HG02870 (cell line): ENCODE results near the gene RSPH1.

Experiments used
- ATAC-seq: cut with Tn5 transposase; IDR thresholded peaks from one replicate; pipeline ENCODE4 v1.9.1; 2021; ENCODE audit warnings: mild to moderate bottlenecking, moderate library complexity; ENCODE audit not compliant: unreplicated experiment

The RSPH1 gene

DNA sequence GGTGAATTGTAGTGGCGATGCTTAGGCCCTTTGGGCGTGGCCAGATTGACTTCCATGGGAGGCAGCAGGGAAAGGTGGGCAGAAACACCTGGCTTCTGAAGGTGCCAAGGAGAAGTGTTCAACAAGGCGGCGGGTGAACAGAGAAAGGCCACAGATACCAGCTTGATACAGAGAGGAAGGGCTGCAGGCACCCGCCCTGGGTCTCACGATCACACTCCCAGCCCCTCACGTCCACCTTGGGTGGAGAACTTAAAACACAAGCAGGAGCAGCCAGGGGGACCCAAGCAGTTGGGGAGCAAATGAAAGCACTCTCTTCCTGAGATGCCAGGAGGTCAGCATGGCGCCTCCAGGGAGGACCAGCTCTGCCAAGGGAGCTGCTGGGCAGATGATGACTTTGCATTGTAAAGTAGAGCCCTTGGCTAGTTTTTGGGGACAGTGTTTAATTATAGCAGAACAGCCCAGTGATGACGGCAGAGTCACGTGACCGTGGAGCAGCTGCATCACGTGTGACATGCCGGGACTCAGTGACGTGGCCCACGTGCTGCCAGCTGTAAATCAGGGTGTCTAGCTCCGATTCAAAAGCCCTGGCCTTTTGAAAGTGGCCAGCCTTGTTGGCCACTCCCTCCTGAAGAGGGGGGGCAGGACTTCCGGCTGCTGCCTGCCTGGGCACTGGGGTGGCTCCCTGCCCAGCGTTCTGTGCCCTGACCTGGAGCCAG is 36.6 kb upstream of the RSPH1 start:
- no peak for ATAC-seq

DNA sequence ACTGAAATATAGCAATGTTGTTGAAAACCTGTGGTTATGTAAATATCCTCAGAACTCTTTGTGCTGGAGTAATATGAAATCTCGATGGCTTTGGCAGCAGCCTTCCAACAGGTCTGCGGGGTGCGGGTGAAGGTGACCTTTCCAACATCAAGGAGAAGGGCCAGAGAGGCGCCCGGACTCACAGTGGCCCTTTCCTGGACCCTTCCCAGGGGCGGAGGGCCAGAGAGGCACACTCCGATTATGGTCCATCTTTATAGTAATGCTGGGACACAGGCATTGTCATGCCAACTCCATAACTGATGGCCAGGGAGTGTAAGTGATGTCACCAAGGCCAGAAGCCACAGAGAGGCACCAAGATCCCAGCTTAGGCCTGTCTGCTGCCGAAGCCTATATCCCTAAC is 35.7 kb upstream of the RSPH1 start:
- ATAC-seq: no peak

- no peak for ATAC-seq
Observed at GRCh38 chr21:42530167-42530518, 34.1 kb upstream of the RSPH1 start.

DNA sequence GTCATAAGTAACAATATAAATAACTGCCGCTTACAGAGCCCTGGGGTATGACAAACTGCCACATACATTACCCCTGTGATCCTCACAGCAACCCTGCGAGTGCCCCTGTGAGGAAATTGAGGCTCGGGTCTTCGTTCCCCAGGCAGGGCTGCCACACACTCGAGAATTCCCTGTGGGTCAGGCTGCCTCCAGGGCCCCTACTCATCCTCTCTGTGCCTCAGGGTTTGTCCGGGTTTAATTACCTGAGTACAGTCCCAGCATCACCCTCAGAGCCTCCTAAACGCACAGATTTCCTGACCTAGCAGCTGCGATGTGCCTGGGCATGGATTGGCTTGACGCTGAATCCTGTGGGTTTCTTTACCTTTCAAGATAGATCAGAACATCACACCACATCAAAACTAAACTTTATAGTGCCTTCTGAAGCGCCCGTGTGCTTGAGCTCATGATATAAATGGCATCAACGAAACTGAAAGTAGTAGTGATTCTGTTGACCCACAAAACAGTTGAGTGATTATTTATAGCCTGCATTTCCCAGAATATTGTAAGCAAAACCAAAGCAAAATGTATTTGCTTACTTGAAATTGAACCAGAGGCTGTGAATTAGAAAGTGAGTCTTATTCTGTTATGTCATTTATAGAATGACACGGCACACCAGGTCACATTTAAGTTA is 31.6 kb upstream of the RSPH1 start:
- ATAC-seq: no peak

GRCh38 chr21:42527127-42527488 is 31.1 kb upstream of the RSPH1 start:
- ATAC-seq: no peak

GRCh38 chr21:42526379-42526727 is 30.3 kb upstream of the RSPH1 start:
- ATAC-seq: no peak

GRCh38 chr21:42525676-42526378 is 29.8 kb upstream of the RSPH1 start:
- ATAC-seq: no peak

GRCh38 chr21:42525029-42525581 is 29.1 kb upstream of the RSPH1 start:
- ATAC-seq: peak; percentile 19

- peak; percentile 68 for ATAC-seq
Observed at GRCh38 chr21:42524341-42525028, 28.5 kb upstream of the RSPH1 start.

DNA sequence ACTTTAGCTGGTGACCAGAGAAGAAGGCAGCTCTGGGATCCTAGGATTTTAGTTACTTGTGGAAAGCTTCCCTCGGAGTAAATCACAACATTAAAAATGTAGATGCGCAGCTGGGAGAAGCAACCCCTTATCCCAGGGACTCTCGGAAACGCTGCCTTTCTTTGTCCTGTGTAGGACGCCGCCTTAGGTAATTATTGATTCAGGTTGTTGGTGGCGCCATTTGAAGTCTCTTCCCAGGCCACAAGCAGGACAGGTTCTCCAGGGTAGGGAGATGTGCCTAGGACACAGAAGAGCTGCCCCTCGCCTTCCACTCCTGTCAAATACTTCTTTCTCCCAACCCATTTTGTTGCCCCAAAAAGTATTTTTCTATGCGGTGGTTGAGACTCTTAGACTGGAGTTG is 27.9 kb upstream of the RSPH1 start:
- ATAC-seq: no peak

DNA sequence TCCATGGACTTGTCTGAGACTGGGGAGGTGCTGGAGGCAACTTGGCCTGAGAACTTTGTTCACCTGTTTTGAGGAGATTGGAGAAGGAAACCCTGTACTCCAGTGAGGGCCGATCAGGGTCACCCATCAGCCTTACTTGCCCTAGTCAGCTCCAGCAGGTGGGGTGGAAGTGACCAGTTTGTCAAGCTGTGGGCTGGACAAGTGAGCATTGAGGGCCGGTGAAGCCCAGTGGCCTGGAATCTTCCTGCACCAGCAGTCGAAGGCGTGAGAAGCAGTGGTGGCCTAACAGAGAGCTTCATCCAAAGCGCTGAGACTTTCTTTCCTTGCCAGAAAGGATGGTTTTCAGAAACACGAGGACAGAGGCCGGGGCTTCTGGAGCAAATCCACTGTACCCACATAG is 27.2 kb upstream of the RSPH1 start:
- ATAC-seq: no peak

DNA sequence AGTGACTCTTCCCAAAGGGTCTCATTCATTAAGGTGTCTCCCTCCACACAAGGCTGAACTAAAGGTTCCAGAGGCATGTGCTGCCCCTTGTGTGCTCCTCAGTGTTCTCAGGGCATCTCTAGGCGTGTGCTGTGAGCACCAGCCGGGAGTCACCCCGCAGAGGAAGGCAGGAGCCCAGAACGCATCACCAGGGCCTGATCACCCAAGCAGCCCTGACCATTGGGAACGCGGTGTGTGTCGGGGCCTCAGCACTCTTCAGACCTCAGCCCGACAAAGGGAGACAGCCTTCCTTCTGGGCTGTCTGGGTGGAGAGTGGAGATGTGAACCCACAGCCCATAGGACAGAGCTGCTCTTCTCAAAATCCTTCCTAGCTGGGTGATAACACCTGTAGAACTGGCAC is 26.7 kb upstream of the RSPH1 start:
- ATAC-seq: no peak

DNA sequence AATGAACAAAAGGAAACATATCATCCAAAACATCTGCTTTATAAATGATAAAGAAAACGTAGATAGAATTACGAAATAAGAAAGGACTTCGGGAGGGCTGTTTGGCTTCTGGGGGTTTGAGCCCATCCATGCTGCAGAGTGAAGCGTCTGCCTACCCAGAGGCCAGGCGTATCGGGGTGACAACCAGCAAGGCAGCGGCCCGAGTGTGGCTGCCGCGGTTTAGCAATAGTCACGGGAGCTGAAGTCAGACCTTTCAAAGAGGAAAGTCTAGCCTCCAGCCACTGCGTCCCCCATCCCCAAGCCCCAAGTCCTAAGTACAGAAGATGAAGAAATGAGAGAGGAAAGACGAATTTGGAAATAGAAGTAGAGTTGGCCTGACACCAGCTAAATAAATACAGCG is 26.2 kb upstream of the RSPH1 start:
- ATAC-seq: no peak

DNA sequence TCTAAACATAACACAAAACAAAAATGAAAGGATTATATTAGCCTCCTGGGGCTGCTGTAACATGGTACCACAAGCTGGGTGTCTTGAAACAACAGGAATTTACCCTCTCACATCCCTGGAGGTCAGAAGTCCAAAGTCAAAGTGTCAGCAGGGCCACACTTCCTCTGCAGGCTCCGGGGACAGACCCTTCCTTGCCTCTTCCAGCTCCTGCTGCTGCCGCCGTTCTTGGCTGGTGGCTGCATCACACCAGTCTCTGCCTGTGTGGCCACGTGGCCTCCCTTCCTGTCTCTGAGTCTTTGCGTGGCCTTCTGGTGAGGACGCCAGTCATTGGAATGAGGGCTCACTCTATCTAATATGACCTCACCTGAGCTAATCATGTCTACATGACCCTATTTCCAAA is 25.8 kb upstream of the RSPH1 start:
- ATAC-seq: no peak

DNA sequence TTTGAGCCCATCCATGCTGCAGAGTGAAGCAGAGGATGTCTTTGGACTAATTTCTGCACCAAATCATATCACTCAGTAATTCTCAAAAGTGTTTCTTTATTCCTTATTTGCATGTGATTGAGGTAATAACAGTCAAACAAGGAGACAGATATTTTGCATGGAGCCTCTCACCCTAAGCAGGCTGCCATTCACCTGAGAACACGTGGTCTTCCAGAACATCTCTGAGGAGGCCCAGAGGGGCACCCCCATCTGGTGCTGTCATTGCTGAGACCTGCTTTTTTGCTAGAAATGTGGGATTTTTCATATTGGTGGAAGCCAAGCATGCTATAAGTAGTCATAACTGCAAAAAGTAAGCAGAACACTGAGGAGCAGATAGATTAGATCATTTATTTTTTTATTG is 25.4 kb upstream of the RSPH1 start:
- ATAC-seq: no peak

GRCh38 chr21:42520628-42521253 is 24.7 kb upstream of the RSPH1 start:
- ATAC-seq: no peak

DNA sequence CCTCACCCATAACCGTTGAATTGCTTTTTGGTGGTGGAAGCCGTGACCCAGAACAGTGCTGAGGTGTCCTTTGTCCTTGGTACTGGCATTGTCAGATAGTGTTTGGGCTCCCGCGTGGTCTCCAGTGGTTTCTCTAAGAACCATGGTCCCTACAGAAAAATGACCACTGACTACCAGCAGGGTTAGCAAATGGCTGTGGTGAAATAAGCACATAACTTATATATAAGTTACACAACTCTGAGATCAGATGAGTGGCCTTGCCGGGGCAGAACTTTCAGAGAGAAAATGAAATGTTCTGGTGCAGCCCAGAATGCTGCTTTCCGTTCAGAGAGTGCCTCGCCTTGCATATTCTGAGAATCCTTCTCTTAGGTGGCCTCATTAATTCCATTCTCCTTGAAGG is 22.6 kb upstream of the RSPH1 start:
- no peak for ATAC-seq

GRCh38 chr21:42518215-42518614 is 22.2 kb upstream of the RSPH1 start:
- ATAC-seq: no peak

DNA sequence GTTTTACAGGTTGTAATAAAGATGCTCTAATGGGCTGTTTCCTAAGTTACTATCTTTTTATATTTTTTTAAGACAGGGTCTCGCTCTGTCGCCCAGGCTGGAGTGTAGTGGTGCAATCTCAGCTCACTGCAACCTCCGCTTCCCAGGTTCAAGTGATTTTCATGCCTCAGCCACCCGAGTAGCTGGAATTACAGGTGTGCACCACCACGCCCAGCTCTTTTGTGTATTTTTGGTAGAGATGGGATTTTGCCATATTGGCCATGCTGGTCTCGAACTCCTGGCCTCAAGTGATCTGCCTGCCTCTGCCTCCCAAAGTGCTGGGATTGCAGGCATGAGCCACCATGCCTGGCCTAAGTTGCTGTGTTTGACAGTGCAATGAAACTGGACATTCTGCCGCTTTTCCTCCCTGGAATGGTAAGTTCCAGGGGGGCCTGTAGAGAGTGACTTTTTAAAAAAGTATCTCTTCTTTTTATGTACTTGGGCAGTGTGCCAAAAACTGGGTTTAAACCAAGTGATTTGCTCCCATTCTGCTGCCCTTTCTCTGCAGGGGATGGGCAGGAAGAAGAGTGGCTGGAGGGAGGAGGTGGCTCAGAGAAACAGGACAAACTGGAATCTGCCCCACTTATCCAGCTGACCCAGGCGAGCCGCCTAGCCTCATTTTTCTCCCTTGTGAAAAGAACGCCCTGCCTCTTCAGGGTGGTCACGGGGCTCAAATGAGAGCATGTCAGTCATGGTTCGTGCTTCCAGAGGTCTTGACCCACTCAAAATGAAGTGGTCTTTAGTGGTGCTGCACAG is 19.9 kb upstream of the RSPH1 start:
- ATAC-seq: no peak

DNA sequence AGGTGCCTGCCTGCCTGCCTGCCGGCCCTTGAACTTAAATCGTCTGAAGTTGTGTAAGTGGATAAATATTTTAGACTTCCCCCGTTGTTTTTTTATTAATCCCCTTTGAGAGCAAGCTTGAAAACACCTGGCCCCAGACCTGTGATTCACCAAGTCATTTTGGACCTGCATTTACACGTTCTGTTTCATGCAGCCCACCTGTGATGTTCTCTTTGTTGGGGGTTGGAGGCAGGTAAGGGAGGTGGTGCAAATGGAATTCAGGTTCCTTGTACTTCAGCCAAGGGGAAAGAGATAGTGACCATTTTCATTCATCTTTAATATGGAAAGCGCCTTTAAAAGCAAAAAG is 18.8 kb upstream of the RSPH1 start:
- no peak for ATAC-seq
